Measurements from ENCODE around the gene TUBA8.
"Not testable (repeated sequence)": the region's sequence is repeated elsewhere in the genome, so short reads cannot be mapped to it uniquely, and the experiment has no call there.

TUBA8 gene

GRCh38 chr22:18106550-18107341 lies 3.9 kb upstream of the TUBA8 start:
- not testable (repeated sequence) for DNase-seq (ENCODE audit: low read depth)

- DNase-seq (ENCODE audit: low read depth): no peak
Observed at GRCh38 chr22:18108187-18108586, 2.4 kb upstream of the TUBA8 start.

- no peak for DNase-seq (ENCODE audit: low read depth)
Observed at GRCh38 chr22:18109410-18110193, 1.0 kb upstream of the TUBA8 start.

- DNase-seq (ENCODE audit: low read depth): no peak
Observed at GRCh38 chr22:18110954-18111758, 547 bp downstream of the TUBA8 start.

GRCh38 chr22:18111759-18112330 lies 1.2 kb downstream of the TUBA8 start:
- no peak for DNase-seq (ENCODE audit: low read depth)

- DNase-seq (ENCODE audit: low read depth): no peak
Observed at GRCh38 chr22:18112440-18112839, 1.8 kb downstream of the TUBA8 start.

- DNase-seq (ENCODE audit: low read depth): no peak
Observed at GRCh38 chr22:18113680-18114394, 3.2 kb downstream of the TUBA8 start.

GRCh38 chr22:18114495-18114894 lies 3.9 kb downstream of the TUBA8 start:
- no peak for DNase-seq (ENCODE audit: low read depth)

GRCh38 chr22:18114976-18115652 lies 4.5 kb downstream of the TUBA8 start:
- no peak for DNase-seq (ENCODE audit: low read depth)

GRCh38 chr22:18115906-18116371 lies 5.3 kb downstream of the TUBA8 start:
- no peak for DNase-seq (ENCODE audit: low read depth)

GRCh38 chr22:18116634-18117033 lies 6.0 kb downstream of the TUBA8 start:
- DNase-seq (ENCODE audit: low read depth): no peak

GRCh38 chr22:18118345-18118915 lies 7.8 kb downstream of the TUBA8 start:
- no peak for DNase-seq (ENCODE audit: low read depth)

- DNase-seq (ENCODE audit: low read depth): no peak
Observed at GRCh38 chr22:18119409-18120110, 9.0 kb downstream of the TUBA8 start.

GRCh38 chr22:18120857-18121256 lies 10.2 kb downstream of the TUBA8 start:
- DNase-seq (ENCODE audit: low read depth): no peak

GRCh38 chr22:18121506-18121905 lies 10.9 kb downstream of the TUBA8 start:
- DNase-seq (ENCODE audit: low read depth): no peak

- no peak for DNase-seq (ENCODE audit: low read depth)
Observed at GRCh38 chr22:18121954-18122554, 11.4 kb downstream of the TUBA8 start.

- not testable (repeated sequence) for DNase-seq (ENCODE audit: low read depth)
Observed at GRCh38 chr22:18123476-18124025, 12.9 kb downstream of the TUBA8 start.

- no peak for DNase-seq (ENCODE audit: low read depth)
Observed at GRCh38 chr22:18126606-18127005, 16.0 kb downstream of the TUBA8 start.

- DNase-seq (ENCODE audit: low read depth): no peak
Observed at GRCh38 chr22:18130018-18130417, 19.4 kb downstream of the TUBA8 start.
